Osteoblast (primary cell): ENCODE data around the gene CLRN3. TPM values are rescaled to one million over a fixed set of nuclear protein-coding genes. Genes with fewer than 3 reads are reported as not detected.
A peak's percentile ranks its signal among the peaks of the same experiment; 100 is the strongest.

Experiments
- DNase-seq: peaks from one replicate; pipeline ENCODE4 v3.0.0; 2011; ENCODE audit warnings: low spot score, mixed read lengths; ENCODE audit not compliant: insufficient read length; ENCODE audit errors: missing footprints
- H2AFZ ChIP-seq: 2 replicates; pipeline ENCODE4 v1.6.0; 2011; ENCODE audit warnings: mild to moderate bottlenecking, low read length
- H3K27ac ChIP-seq: 2 replicates; pipeline ENCODE4 v1.5.1; 2011; ENCODE audit warnings: mild to moderate bottlenecking, low read depth, low read length, moderate library complexity
- H3K27me3 ChIP-seq: 2 replicates; pipeline ENCODE4 v1.6.0; 2012; ENCODE audit warnings: mild to moderate bottlenecking, control low read depth, inconsistent platforms, low read length, moderate library complexity; ENCODE audit not compliant: insufficient read depth
- H3K36me3 ChIP-seq: 2 replicates; pipeline ENCODE4 v1.5.1; 2011; ENCODE audit warnings: mild to moderate bottlenecking, low read length, control low read depth, moderate library complexity; ENCODE audit not compliant: insufficient read depth
- H3K4me1 ChIP-seq: 2 replicates; pipeline ENCODE4 v1.5.1; 2011; ENCODE audit warnings: mild to moderate bottlenecking, low read length, control low read depth, moderate library complexity; ENCODE audit not compliant: insufficient read depth
- H3K4me2 ChIP-seq: 2 replicates; pipeline ENCODE4 v1.6.0; 2011; ENCODE audit warnings: mild to moderate bottlenecking, low read length; ENCODE audit not compliant: insufficient read depth
- H3K4me3 ChIP-seq: fragments of 200-600 bp; sonication (generic); 3 replicates; pipeline ENCODE4 v1.5.1; 2012; ENCODE audit warnings: mild to moderate bottlenecking, low read length, inconsistent platforms; ENCODE audit not compliant: insufficient read depth
- H3K79me2 ChIP-seq: 2 replicates; pipeline ENCODE4 v1.6.0; 2012; ENCODE audit warnings: mild to moderate bottlenecking, low read length, control low read depth, inconsistent platforms; ENCODE audit not compliant: insufficient read depth
- H3K9me3 ChIP-seq: 2 replicates; pipeline ENCODE4 v1.5.1; 2011; ENCODE audit warnings: low read depth, low read length, control low read depth
- H4K20me1 ChIP-seq: 2 replicates; pipeline ENCODE4 v1.6.0; 2012; ENCODE audit warnings: mild to moderate bottlenecking, low read length, control low read depth; ENCODE audit not compliant: insufficient read depth
- total RNA-seq: library from RNA; depleted of rRNA; stranded (reverse); fragments of >200 nt; gene quantifications from 2 replicates; pipeline ENCODE4 v1.2.3, GENCODE V29; 2012
- TF ChIP-seq, protein P1 (sequence below): IDR thresholded peaks from 2 replicates; pipeline ENCODE4 v1.5.1; 2011; ENCODE audit warnings: mild to moderate bottlenecking, low read depth, low read length, moderate library complexity; ENCODE audit errors: extremely low read depth

The CLRN3 gene
- total RNA-seq, 1 donor = not detected

- Histone ChIP-seq H3K4me1 (peaks cover 40% of the 10 kb centered on the region), H3K36me3 (no peaks in the 10 kb centered on the region), H2AFZ (no peak overlapping the region), H3K4me2 (no peak overlapping the region), H3K27ac (peak overlapping the region; percentile 81), H4K20me1 (no peaks in the 10 kb centered on the region), H3K4me3 (no peak overlapping the region), H3K79me2 (peaks cover 9% of the 10 kb centered on the region), H3K27me3 (no peaks in the 10 kb centered on the region), H3K9me3 (no peaks in the 10 kb centered on the region)
- DNase-seq = no peak
- TF ChIP-seq, protein P1, sequence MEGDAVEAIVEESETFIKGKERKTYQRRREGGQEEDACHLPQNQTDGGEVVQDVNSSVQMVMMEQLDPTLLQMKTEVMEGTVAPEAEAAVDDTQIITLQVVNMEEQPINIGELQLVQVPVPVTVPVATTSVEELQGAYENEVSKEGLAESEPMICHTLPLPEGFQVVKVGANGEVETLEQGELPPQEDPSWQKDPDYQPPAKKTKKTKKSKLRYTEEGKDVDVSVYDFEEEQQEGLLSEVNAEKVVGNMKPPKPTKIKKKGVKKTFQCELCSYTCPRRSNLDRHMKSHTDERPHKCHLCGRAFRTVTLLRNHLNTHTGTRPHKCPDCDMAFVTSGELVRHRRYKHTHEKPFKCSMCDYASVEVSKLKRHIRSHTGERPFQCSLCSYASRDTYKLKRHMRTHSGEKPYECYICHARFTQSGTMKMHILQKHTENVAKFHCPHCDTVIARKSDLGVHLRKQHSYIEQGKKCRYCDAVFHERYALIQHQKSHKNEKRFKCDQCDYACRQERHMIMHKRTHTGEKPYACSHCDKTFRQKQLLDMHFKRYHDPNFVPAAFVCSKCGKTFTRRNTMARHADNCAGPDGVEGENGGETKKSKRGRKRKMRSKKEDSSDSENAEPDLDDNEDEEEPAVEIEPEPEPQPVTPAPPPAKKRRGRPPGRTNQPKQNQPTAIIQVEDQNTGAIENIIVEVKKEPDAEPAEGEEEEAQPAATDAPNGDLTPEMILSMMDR = no peak
Observed at GRCh38 chr10:127921753-127922145, 29.0 kb upstream of the CLRN3 start.

GRCh38 chr10:127921075-127921752 is 28.5 kb upstream of the CLRN3 start:
- H3K4me2 ChIP-seq = no peak overlapping the region
- peaks cover 9% of the 10 kb centered on the region for H3K79me2 ChIP-seq
- no peak overlapping the region for H3K4me3 ChIP-seq
- peaks cover 40% of the 10 kb centered on the region for H3K4me1 ChIP-seq
- TF ChIP-seq, protein P1 = no peak
- H3K36me3 ChIP-seq = no peaks in the 10 kb centered on the region
- H4K20me1 ChIP-seq = no peaks in the 10 kb centered on the region
- H3K27me3 ChIP-seq = no peaks in the 10 kb centered on the region
- H2AFZ ChIP-seq = no peak overlapping the region
- H3K9me3 ChIP-seq = no peaks in the 10 kb centered on the region
- DNase-seq = no peak
- H3K27ac ChIP-seq = peak overlapping the region; percentile 96

DNA sequence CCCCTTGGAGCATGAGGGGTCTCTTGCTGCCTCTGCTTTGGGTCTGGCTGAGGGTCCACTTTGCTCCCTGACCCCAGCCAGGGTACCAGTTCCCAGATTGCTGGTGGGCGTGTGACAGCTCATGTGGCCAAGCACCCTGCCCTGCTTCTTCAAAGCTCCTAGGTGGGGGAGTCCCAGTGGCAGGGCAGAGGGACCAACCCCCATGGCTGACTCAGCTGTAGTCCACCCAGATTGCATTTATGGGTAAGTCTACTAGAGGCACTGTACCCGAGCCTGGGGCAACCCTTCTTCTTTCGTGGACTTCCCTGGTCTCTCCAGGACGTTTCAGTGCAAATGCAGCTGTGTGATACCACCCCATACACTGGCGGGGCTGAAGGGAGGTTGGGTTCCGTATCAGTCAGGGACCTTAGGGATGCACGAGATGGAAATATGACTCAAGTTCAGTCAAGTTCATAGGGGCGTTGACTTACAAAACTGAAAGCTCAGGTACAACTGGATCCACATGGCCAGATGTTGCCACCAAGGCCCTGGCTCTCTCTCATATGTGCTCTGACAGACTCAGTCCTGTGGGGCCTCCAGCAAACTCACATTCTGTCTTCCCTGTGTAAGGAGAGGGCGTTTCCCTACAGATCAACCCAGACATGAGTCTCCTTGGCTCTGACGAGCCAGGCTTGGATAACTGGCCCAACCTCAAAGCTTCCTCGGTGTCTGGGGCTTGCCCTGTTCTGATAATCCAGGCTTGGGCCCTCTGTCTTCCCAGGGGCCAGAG is 27.7 kb upstream of the CLRN3 start:
- no peaks in the 10 kb centered on the region for H3K27me3 ChIP-seq
- no peaks in the 10 kb centered on the region for H4K20me1 ChIP-seq
- DNase-seq = no peak
- no peak overlapping the region for H2AFZ ChIP-seq
- peaks cover 40% of the 10 kb centered on the region for H3K4me1 ChIP-seq
- H3K79me2 ChIP-seq = peaks cover 9% of the 10 kb centered on the region
- no peaks in the 10 kb centered on the region for H3K36me3 ChIP-seq
- H3K4me3 ChIP-seq = no peak overlapping the region
- peak overlapping the region; percentile 46 for H3K4me2 ChIP-seq
- peak overlapping the region; percentile 96 for H3K27ac ChIP-seq
- no peaks in the 10 kb centered on the region for H3K9me3 ChIP-seq
- TF ChIP-seq, protein P1 = no peak
